ENCODE data around the gene RELA.

DNA sequence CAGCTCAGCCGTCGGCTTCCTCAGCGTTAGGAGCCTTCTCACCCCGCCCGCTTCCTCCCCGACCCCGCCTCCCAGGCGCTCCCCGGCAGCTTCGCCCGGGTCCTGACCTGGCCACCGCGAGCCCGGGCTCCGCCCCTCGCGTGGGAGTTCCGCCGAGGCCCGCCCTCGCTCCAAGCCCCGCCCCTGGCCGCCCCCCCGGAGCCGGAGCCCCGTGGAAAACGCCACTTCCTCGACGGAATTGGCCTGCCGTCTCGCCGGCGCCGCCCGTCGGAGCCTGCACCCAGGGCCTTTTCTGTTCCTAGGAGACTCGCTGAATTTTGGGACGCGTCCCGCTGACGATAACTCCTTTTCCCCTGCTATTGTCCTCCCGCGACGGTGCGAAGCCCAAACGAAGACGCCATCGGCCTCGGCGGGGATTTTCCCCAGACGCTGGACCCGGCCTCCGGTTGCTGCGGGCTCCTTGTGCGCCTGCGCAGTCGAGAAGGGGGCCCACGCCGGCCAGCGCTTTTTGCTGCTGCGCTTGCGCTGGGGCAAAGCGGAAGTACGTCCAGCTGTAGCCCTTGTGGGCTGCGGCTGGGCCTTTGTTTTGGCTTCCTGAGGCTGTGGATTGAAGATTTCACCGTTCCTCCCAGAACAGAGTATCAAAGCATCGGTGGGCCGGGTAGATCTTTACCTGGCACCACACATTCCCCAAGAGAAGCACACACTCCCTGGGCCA, 10.0 kb downstream of the RELA start:
- TF ChIP-seq POLR2A (IDR thresholded peaks at IDR 0.05; ENCODE audit: low read depth, low read length) (peak; percentile 81), POLR2AphosphoS5 (IDR thresholded peaks at IDR 0.05; ENCODE audit: low read depth, low read length) (peak; percentile 80; the same call in 1 of the 2 replicates), TAF1 (IDR thresholded peaks at IDR 0.05; ENCODE audit: borderline replicate concordance, low read depth, low read length) (no peak)
